Measurements from ENCODE around the gene COX6A2.

The COX6A2 gene

GRCh38 chr16:31428279-31428597, at the start of gene COX6A2:
Gene COX6A2 (minus strand): TSS chr16:31428360. CDS start chr16:31428325, 35 bp downstream.
- DNase-seq, result no peak

- no peak for DNase-seq
These were observed 49.4 kb upstream of the COX6A2 start for GRCh38 chr16:31477220-31478216.

- DNase-seq, result peak; percentile 91
These were observed 48.4 kb upstream of the COX6A2 start for GRCh38 chr16:31476303-31477219.

GRCh38 chr16:31475946-31476302, 47.8 kb upstream of the COX6A2 start:
- no peak for DNase-seq

- DNase-seq, result no peak
These were observed 46.9 kb upstream of the COX6A2 start for GRCh38 chr16:31474773-31475738.

- no peak for DNase-seq
These were observed 46.1 kb upstream of the COX6A2 start for GRCh38 chr16:31474173-31474714.

- no peak for DNase-seq
These were observed 45.3 kb upstream of the COX6A2 start for GRCh38 chr16:31473264-31473984.

GRCh38 chr16:31472709-31473203, 44.6 kb upstream of the COX6A2 start:
- DNase-seq, result no peak

GRCh38 chr16:31471875-31472708, 43.9 kb upstream of the COX6A2 start, which contains the start of gene TGFB1I1:
Gene TGFB1I1 (plus strand): TSS chr16:31472152. CDS start chr16:31472189, 37 bp downstream.
- DNase-seq, result no peak

GRCh38 chr16:31471241-31471874, 43.2 kb upstream of the COX6A2 start:
- DNase-seq, result no peak

- DNase-seq, result no peak
These were observed 42.5 kb upstream of the COX6A2 start for GRCh38 chr16:31470615-31471014.

GRCh38 chr16:31467858-31468257, 39.7 kb upstream of the COX6A2 start:
- DNase-seq, result no peak

- DNase-seq, result no peak
These were observed 39.1 kb upstream of the COX6A2 start for GRCh38 chr16:31467151-31467773.

- DNase-seq, result no peak
These were observed 38.3 kb upstream of the COX6A2 start for GRCh38 chr16:31466381-31466841.

- DNase-seq, result no peak
These were observed 37.7 kb upstream of the COX6A2 start for GRCh38 chr16:31465788-31466370.

GRCh38 chr16:31464781-31465260, 36.7 kb upstream of the COX6A2 start:
- DNase-seq, result no peak

- DNase-seq, result no peak
These were observed 36.2 kb upstream of the COX6A2 start for GRCh38 chr16:31464348-31464769.
